Measurements from ENCODE around the gene IRX4. TPM values are rescaled to one million over a fixed set of nuclear protein-coding genes. Genes with fewer than 3 reads are reported as not detected.

IRX4 gene
- total RNA-seq, 2 experiments from 2014 or later: not detected

DNA sequence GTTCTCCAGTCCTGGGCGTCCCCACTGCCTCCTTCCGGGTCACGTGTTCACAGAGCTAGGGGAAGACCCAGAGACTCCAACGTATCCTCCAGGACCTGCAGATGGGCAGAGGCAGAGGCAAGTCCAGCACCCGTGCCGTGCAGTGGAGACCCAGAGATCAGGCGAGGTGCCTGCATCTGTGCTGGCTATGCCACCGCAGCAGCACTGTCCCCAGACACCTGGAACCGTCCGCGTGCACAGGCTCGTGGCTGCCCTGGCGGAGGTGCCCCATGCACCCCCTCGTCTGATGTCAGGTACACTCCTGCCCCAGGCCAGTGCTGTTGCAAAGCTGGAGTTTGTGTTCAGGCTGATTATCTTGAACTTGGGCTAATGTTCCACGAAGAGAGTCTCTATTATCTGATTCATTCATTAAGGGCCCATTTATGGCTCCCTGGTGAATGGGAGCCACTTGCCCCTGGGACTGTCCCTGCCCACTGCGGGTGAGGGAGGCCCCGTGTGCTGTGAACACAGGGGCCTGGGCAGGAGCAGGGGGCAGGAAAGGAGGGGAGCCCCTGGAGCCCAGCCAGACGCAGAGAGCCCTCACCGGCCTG is 13.7 kb downstream of the IRX4 start:
- Mint-ChIP-seq H3K27me3 (peaks cover 61% of the 10 kb centered on the region), H3K4me1 (no peaks in the 10 kb centered on the region), H3K9me3 (no peaks in the 10 kb centered on the region), H3K36me3 (no peaks in the 10 kb centered on the region), H3K27ac (no peak overlapping the region), H3K4me3 (no peak overlapping the region)
- no peak for DNase-seq

DNA sequence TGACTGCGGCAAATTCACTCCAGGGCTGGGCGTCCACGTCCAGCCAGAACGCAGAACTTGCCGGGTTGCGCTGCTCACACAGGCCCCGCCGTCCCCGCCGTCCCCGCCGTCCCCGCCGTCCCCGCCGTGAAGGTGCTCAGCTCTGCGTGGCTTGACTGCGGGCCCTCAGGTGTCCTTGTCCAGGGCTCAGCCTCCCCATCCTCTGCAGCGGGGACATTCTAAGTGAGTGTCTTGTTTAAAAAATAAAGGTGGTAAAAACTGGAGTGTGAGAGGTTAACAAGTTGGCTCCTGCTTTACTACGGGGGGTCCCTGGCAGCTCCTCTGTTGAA is 14.9 kb downstream of the IRX4 start:
- Mint-ChIP-seq H3K27me3 (peaks cover 56% of the 10 kb centered on the region), H3K36me3 (no peaks in the 10 kb centered on the region), H3K4me3 (no peak overlapping the region), H3K27ac (no peak overlapping the region), H3K4me1 (no peaks in the 10 kb centered on the region), H3K9me3 (no peaks in the 10 kb centered on the region)
- no peak for DNase-seq

DNA sequence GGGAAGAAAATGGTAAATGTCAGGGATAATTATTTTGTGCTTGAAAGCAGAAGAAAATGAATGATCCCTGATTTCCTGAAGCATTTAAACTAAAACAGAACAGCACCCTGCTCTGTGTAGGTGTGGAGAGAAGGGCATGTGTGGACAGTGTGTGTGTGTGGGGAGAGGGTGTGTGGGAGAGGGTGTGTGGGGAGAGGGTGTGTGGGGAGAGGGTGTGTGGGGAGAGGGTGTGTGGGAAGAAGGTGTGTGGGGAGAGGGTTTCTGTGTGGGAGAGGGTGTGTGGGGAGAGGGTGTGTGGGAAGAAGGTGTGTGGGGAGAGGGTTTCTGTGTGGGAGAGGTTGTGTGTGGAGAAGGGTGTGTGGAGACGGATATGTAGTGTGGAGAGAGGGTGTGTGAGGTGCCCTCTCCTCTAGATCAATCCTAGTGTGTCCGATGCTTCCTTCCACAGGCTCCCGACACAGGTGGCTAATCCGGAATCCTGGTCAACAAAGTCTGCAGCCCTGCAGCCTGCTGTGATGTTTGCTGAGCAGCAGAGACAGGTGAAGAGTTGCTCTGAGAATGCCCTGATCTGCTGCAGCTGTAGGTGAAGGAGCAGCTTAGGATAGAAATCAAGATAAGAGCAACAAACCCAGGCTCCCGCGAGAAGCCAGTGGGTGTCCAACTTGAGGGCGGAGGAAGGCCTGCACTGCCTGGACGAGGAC is 15.5 kb downstream of the IRX4 start:
- H3K27ac Mint-ChIP-seq: no peak overlapping the region
- no peaks in the 10 kb centered on the region for H3K9me3 Mint-ChIP-seq
- peaks cover 55% of the 10 kb centered on the region for H3K27me3 Mint-ChIP-seq
- no peaks in the 10 kb centered on the region for H3K4me1 Mint-ChIP-seq
- H3K36me3 Mint-ChIP-seq: no peaks in the 10 kb centered on the region
- H3K4me3 Mint-ChIP-seq: no peak overlapping the region
- no peak for DNase-seq

DNA sequence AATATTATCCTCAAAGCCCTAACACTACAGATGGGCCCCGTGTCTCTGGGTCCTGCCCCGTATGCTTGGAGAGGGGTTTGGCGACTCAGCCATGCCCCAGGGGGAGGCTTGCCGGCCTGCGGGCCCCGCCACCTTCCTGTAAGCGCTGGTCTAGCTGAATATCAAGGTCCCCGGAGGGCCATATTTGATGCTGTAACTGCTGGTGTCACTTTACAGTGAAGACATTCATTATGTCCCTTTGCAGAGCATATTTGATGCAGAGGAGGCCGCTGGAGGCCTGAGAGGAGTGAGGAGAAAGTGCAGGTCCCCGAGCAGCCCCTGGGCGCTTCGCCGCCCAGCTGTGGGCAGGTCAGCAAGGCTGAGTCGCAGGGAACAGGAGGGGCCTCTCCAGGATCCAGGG is 16.8 kb downstream of the IRX4 start:
- H3K4me1 Mint-ChIP-seq: no peaks in the 10 kb centered on the region
- no peak overlapping the region for H3K4me3 Mint-ChIP-seq
- DNase-seq: no peak
- H3K9me3 Mint-ChIP-seq: no peaks in the 10 kb centered on the region
- H3K27me3 Mint-ChIP-seq: peaks cover 52% of the 10 kb centered on the region
- H3K27ac Mint-ChIP-seq: no peak overlapping the region
- H3K36me3 Mint-ChIP-seq: no peaks in the 10 kb centered on the region

DNA sequence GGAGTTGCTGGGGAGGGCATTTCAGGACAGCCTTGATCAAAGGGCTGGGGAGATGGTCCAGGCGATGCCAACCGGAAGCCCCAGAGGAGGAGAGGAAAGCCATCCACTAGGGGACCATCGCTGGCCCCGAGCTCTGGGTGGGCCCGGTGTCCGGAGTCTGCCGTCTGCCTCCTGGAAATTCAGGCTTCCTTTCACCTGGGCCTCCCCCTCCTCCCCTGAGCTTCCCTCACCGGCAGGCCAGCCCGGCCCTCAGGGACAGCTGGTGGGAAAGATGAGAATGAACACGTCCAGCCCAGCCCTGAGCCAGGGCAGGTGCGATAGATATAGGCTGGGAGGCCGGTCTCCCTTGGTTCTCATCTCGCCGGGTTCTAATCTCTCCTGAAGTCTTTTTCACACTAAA is 17.2 kb downstream of the IRX4 start:
- no peaks in the 10 kb centered on the region for H3K4me1 Mint-ChIP-seq
- no peak overlapping the region for H3K27ac Mint-ChIP-seq
- no peak for DNase-seq
- H3K36me3 Mint-ChIP-seq: no peaks in the 10 kb centered on the region
- peaks cover 52% of the 10 kb centered on the region for H3K27me3 Mint-ChIP-seq
- H3K4me3 Mint-ChIP-seq: no peak overlapping the region
- H3K9me3 Mint-ChIP-seq: no peaks in the 10 kb centered on the region

DNA sequence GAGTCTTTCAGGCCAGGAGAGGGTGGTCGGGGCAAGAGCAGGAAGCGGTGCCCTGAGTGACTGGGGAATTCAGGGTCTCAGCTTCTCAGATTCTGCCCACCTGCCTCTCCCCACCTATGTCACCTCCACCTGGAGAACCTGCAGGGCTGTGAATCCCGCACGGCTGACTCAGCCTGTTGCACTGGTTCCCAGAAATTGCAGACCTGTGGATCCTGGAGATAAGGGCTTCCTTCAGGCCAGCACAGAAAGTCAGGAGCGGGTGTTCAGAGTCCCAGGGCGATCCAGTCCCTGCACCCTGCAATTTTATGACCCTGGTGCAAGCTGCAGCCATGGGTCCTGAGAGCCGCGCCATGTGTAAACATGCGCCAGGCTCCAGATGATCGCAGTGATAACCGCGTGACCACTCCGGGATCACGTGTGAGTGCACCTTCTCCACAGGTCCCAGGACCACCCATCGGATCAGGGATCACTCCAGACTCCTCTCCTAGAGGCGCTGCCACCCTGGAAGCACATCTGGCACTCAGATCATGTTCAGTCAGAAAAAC is 17.8 kb downstream of the IRX4 start:
- Mint-ChIP-seq H3K9me3 (no peaks in the 10 kb centered on the region), H3K27me3 (peaks cover 52% of the 10 kb centered on the region), H3K4me1 (no peaks in the 10 kb centered on the region)

DNA sequence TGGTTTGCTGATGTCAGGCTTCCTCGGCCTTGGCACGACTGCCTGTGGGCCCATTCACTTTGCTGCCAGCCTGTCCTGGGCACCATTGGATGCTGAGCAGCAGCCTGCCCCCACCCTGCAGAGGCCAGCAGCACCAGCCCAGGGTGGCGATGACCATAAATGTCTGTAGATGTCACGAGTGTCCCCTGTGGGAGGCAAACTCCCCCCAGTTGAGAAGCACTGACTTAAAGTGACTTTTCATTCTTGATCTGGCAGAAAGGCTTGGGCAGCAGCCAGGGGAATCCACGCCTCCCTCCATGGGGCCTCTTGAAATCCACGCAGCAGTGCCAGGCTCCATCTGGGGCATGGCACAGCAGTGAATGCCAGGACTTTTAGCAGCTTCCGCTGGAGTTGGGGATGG is 21.8 kb downstream of the IRX4 start:
- H3K27me3 Mint-ChIP-seq: peaks cover 39% of the 10 kb centered on the region

More for the DNA sequence above, 17.8 kb downstream of the IRX4 start:
- H3K36me3 Mint-ChIP-seq: no peaks in the 10 kb centered on the region
- no peak overlapping the region for H3K27ac Mint-ChIP-seq
- no peak overlapping the region for H3K4me3 Mint-ChIP-seq
- DNase-seq: no peak

DNA sequence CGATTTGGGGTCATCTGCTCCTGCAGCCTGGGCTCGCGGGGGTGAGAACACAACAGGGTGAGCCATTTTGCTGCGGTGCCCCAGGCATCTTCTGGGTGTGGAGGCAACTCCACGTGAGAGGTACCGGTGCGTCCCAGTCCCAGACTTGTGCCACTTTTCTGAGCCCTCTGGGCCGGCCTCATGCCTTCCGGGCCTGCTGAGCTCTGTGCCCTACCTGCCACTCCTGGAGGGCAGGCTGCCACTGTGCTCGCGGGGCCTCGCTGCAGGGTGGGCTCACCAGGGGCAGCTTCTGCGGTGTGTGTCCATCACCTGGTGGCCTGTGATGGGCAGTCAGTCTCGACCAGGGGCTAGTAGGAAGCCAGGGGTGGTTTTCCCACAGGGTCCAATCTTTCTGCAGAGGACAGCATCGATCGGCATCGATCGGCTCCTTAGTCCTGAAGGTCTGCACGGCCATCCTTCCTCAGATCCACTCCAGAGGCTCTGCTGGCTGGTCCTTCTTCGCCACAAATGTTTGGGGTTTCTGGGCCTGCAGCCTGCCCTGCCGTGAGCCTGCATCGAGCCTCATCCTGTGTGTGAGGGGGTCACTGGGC is 22.6 kb downstream of the IRX4 start:
- H3K36me3 Mint-ChIP-seq: no peaks in the 10 kb centered on the region
- no peak for DNase-seq
- no peak overlapping the region for H3K4me3 Mint-ChIP-seq
- H3K27ac Mint-ChIP-seq: no peak overlapping the region
- no peaks in the 10 kb centered on the region for H3K9me3 Mint-ChIP-seq
- peaks cover 40% of the 10 kb centered on the region for H3K27me3 Mint-ChIP-seq
- H3K4me1 Mint-ChIP-seq: no peaks in the 10 kb centered on the region

More for the DNA sequence above, 21.8 kb downstream of the IRX4 start:
- no peak overlapping the region for H3K4me3 Mint-ChIP-seq
- no peaks in the 10 kb centered on the region for H3K36me3 Mint-ChIP-seq
- no peak overlapping the region for H3K27ac Mint-ChIP-seq
- no peak for DNase-seq
- H3K9me3 Mint-ChIP-seq: no peaks in the 10 kb centered on the region
- H3K4me1 Mint-ChIP-seq: no peaks in the 10 kb centered on the region

DNA sequence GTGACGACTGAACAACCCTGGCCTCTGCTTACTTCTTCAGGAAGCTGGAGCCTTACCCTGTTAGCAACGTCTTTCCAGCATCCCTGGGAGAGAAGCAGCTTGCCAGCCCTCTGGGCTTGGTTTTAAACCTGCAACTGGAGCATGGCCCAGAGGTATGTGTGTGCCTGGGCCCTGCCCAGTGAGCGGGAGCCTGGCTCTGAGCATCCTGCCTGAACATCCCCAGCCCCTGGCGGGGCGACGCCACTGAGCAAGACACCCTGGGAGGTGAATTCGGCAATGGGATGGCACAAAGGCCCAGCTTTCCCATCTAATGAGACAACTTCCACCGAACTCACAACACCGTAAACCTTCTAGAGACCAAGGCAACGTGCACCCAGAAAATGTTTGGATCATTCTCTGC is 23.6 kb downstream of the IRX4 start:
- no peak for DNase-seq
- no peaks in the 10 kb centered on the region for H3K36me3 Mint-ChIP-seq
- no peaks in the 10 kb centered on the region for H3K4me1 Mint-ChIP-seq
- H3K9me3 Mint-ChIP-seq: no peaks in the 10 kb centered on the region
- H3K27me3 Mint-ChIP-seq: peaks cover 38% of the 10 kb centered on the region
- H3K27ac Mint-ChIP-seq: no peak overlapping the region
- H3K4me3 Mint-ChIP-seq: no peak overlapping the region

DNA sequence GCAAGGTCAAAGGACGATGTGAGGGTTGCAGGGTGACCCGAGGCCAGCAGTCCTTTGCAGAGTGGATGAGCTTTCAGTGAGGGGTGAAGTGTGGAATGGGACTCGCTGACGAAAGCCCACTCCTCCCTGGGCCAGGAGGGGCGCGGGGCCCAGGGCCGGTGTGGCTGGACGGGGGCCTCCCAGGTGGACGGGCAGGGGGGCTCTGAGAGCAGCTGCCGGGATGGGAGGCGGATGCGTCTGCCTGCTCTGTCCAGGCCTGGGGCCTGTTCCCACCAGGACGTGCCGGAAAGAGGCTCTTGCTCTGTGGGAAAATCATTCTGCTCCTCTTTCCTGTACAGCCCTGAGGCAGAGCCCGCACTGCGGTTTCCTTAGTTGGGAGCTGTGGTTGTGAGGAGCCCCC is 24.3 kb downstream of the IRX4 start:
- Mint-ChIP-seq H3K9me3 (no peaks in the 10 kb centered on the region), H3K4me1 (no peaks in the 10 kb centered on the region), H3K36me3 (no peaks in the 10 kb centered on the region), H3K27ac (no peak overlapping the region), H3K27me3 (peaks cover 42% of the 10 kb centered on the region), H3K4me3 (no peak overlapping the region)
- no peak for DNase-seq

DNA sequence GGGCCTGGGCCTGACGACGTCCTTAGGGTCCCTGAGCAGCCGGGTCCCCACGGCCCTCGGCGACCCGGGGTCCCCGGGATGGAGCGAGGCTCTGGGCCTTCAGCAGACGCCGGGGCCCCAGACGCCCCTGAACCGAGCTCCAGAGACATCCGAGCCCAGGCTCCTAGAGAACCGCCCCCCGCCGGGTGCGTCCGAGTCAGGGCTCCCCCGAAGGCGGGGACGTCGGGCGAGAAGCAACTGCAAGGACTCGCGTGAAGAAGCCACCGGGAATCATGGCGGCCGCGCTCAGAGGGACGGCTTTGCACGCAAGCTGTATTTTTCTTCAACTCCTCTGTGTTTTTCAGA is 25.5 kb downstream of the IRX4 start:
- H3K27ac Mint-ChIP-seq: no peak overlapping the region
- no peak for DNase-seq

DNA sequence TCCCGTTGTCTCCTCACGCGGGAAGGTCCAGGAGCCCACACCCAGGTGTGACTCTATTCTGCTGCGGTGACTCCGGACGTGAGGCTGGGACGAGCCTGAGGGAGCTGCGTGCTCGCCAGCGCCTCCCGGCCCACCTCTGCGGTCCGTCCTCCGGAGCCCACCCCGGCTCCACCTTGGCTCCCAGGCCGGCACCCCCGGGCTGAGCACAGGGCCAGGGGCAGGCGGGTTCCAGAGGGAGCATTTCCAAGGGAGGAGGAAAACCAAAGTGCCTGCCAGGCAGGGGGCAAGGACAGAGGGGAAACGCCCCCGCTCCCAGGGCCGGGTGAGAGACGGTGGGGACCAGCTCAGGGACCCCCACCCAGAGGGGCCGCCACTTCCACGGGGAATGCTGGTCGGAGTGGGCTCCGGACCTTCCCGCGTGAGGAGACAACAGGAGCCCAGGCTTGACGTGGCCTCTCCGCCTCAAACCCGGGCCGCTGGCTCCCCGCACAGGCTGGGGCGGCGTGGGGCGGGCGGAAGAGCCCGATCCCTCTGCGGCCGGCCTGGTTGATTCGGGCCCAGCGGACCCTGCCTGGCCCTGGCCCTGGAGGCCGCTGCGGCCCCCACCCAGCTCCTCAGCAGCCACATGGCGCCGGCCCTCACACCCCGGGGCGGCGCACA is 26.0 kb downstream of the IRX4 start:
- H3K4me3 Mint-ChIP-seq: no peak overlapping the region
- H3K27ac Mint-ChIP-seq: no peak overlapping the region
- peaks cover 48% of the 10 kb centered on the region for H3K27me3 Mint-ChIP-seq
- no peak for DNase-seq
- H3K9me3 Mint-ChIP-seq: no peaks in the 10 kb centered on the region
- H3K4me1 Mint-ChIP-seq: no peaks in the 10 kb centered on the region
- H3K36me3 Mint-ChIP-seq: no peaks in the 10 kb centered on the region

More for the DNA sequence above, 25.5 kb downstream of the IRX4 start:
- Mint-ChIP-seq H3K9me3 (no peaks in the 10 kb centered on the region), H3K4me1 (no peaks in the 10 kb centered on the region), H3K4me3 (no peak overlapping the region), H3K36me3 (no peaks in the 10 kb centered on the region), H3K27me3 (peaks cover 45% of the 10 kb centered on the region)

DNA sequence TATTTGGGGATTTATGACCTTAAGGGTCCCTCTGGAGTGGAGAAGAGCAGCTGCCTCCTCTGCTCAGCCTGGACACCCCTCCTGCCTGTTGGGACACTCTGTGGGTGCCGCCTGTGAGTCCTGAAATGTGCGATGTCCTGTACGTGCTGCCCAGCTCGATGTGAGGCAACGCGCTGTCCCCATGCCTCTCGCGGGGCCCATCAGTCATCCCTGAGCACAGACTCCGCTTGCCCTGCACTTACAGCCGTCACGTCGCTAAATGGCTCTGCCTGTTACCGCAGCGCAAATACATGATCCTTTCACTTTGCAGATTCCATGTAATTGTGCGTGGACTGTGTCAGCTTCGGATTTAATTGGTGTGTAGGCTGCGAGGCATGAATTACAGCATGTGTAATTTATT is 27.1 kb downstream of the IRX4 start:
- Mint-ChIP-seq H3K27ac (no peak overlapping the region), H3K36me3 (no peaks in the 10 kb centered on the region), H3K4me3 (no peak overlapping the region), H3K27me3 (peaks cover 59% of the 10 kb centered on the region), H3K4me1 (no peaks in the 10 kb centered on the region), H3K9me3 (no peaks in the 10 kb centered on the region)
- no peak for DNase-seq

DNA sequence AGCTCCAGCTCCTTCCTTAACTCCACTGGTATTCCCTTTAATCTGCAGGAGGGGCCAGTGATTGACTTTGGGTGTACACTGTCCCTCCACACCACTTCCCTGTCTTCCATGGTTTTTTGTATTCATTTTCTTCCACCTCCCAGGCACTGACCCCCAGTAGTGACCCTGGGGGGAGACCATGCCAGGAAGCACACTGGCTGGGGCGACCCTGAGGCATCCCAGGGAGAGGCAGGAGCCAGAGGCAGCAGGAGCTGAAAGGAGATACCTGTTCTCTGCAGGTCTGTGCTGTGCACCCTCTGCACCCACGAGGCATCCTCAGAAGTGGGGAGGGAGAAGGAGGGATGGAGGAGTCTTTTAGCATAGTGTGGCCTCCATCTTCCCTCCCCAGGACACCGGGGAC is 27.6 kb downstream of the IRX4 start:
- no peaks in the 10 kb centered on the region for H3K4me1 Mint-ChIP-seq
- H3K27ac Mint-ChIP-seq: no peak overlapping the region
- no peaks in the 10 kb centered on the region for H3K36me3 Mint-ChIP-seq
- H3K27me3 Mint-ChIP-seq: peaks cover 65% of the 10 kb centered on the region
- H3K9me3 Mint-ChIP-seq: no peaks in the 10 kb centered on the region
- no peak overlapping the region for H3K4me3 Mint-ChIP-seq
- no peak for DNase-seq

DNA sequence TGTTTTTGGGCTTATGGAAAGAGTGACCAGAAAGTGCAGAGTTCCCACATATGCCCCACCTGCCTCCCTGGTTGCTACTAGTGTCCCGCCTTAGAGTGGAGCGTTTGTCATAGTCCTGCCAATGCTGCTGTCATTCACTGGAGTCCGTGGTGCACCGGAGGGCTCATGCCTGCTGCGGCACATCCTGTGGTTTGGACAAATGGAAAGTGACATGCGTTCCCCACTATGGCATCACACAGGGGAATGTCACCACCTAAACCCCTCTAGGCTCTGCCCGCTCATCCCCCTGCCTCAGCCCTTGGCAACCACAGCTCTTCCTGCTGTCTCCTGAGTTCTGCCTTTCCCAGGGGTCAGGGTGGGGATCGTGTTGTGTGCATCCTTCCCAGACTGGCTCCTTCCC is 29.2 kb downstream of the IRX4 start:
- Mint-ChIP-seq H3K4me3 (no peak overlapping the region), H3K36me3 (no peaks in the 10 kb centered on the region), H3K27ac (no peak overlapping the region), H3K9me3 (no peaks in the 10 kb centered on the region), H3K27me3 (peaks cover 76% of the 10 kb centered on the region), H3K4me1 (no peaks in the 10 kb centered on the region)
- no peak for DNase-seq

All from activated naive CD8-positive, alpha-beta T cell treated with anti-CD3 and anti-CD28 coated beads for 36 hours (primary cell).